A549 (cell line): ENCODE measurements around the gene EMID1.

ENCODE experiments used
- CBX8 ChIP-seq: fragments of 200-600 bp; sonication (generic); IDR thresholded peaks from 2 replicates; pipeline ENCODE4 v1.6.1; 2016
- CTCF ChIP-seq: fragments of >200 bp; sonication (Bioruptor Twin); formaldehyde crosslinking; IDR thresholded peaks from 3 replicates; pipeline ENCODE4 v1.5.1; 2016
- FOSL2 ChIP-seq, 2 experiments: fragments of 450-650 bp in 1 of 2; fragments of >200 bp in 1 of 2; sonication (Bioruptor Twin) in 1 of 2; formaldehyde crosslinking; IDR thresholded peaks; 2 replicates each; pipeline versions ENCODE4 v1.5.0 to v1.6.1; 2016 to 2020; ENCODE audit warnings: mild to moderate bottlenecking in 1 of 2, moderate library complexity in 1 of 2
- HDAC2 ChIP-seq: fragments of 200-600 bp; sonication (generic); IDR thresholded peaks from 2 replicates; pipeline ENCODE4 v1.6.1; 2016
- JUN ChIP-seq, 2 experiments: fragments of >200 bp; sonication (Bioruptor Twin); formaldehyde crosslinking; IDR thresholded peaks; 2 replicates in 1 of 2; 3 replicates in 1 of 2; pipeline ENCODE4 v1.6.1; 2016 to 2017
- JUNB ChIP-seq: fragments of >200 bp; sonication (Bioruptor Twin); formaldehyde crosslinking; IDR thresholded peaks from 2 replicates; pipeline ENCODE4 v1.6.1; 2016
- MAFK ChIP-seq: fragments of 450-650 bp; IDR thresholded peaks from 2 replicates; pipeline ENCODE4 v1.6.1; 2014; ENCODE audit not compliant: partially characterized antibody
- MAX ChIP-seq: IDR thresholded peaks from 2 replicates; pipeline ENCODE4 v1.6.1; 2012
- POLR2A ChIP-seq: IDR thresholded peaks from 2 replicates; pipeline ENCODE4 v1.6.1; 2012; ENCODE audit warnings: mild to moderate bottlenecking, low read length
- REST ChIP-seq: fragments of 200-600 bp; sonication (generic); IDR thresholded peaks from 2 replicates; pipeline ENCODE4 v1.6.1; 2016; ENCODE audit warnings: antibody characterized with exemption, mild to moderate bottlenecking, moderate library complexity
- SREBF2 ChIP-seq: fragments of 450-650 bp; IDR thresholded peaks from 2 replicates; pipeline ENCODE4 v1.6.1; 2014; ENCODE audit warnings: mild to moderate bottlenecking, moderate library complexity
- ZSCAN20 ChIP-seq: fragments of 250-450 bp; sonication (Bioruptor Pico); IDR thresholded peaks from 2 replicates; pipeline ENCODE4 v1.8.0; 2022; ENCODE audit warnings: mild to moderate bottlenecking, moderate library complexity

- TF ChIP-seq JUNB (no peak), CBX8 (no peak), CTCF (no peak), POLR2A (no peak), ZSCAN20 (no peak), REST (no peak), FOSL2 (IDR thresholded peaks at IDR 0.05) (no peak), FOSL2 (CRISPR knock-in tag; IDR thresholded peaks at IDR 0.05) (no peak), MAX (no peak), JUN (IDR thresholded peaks at IDR 0.05) (no peak), SREBF2 (no peak), MAFK (no peak), HDAC2 (no peak)
Measured at GRCh38 chr22:29258407-29259252, 52.9 kb downstream of the EMID1 start.
